ENCODE results near the gene RNF125. TPM values are rescaled to one million over a fixed set of nuclear protein-coding genes. Genes with fewer than 3 reads are reported as not detected.

Gene RNF125
- total and polyA plus RNA-seq, 9 of the 15 experiments (the other 6 are each of a cell fraction or from before 2014, with no cell fraction given), result 0.01 to 0.29 (median 0.07) TPM; not detected in 1

GRCh38 chr18:32091724-32092421 lies 73.2 kb downstream of the RNF125 start, which contains the start of gene RNF138 (continued):
- TF ChIP-seq SREBF1 (IDR thresholded peaks at IDR 0.05; ENCODE audit: borderline replicate concordance, low read depth, low read length) (no peak), ATF7 (IDR thresholded peaks at IDR 0.05) (peak; percentile 80; the same call in 1 of the 2 replicates), KLF1 (tag; IDR thresholded peaks at IDR 0.05) (peak; percentile 86), TEAD4 (IDR thresholded peaks at IDR 0.05; ENCODE audit: low read length) (no peak; the same call in 1 of the 2 replicates), TEAD4 (CRISPR knock-in tag; IDR thresholded peaks at IDR 0.05; ENCODE audit: borderline replicate concordance) (0 out of 2 replicates have a peak, but pooled peaks have one; percentile 38), HDAC1 (IDR thresholded peaks at IDR 0.05) (peak in 1 of 2 experiments; percentile 60; a peak in 1 of 4 replicates), MAFF (IDR thresholded peaks at IDR 0.05; ENCODE audit: low read length) (no peak), ZNF175 (CRISPR knock-in tag; IDR thresholded peaks at IDR 0.05; ENCODE audit: low read depth) (peak; percentile 83), MEF2D (tag; conservative IDR thresholded peaks at IDR 0.05; ENCODE audit: low read depth) (no peak), MEIS2 (IDR thresholded peaks at IDR 0.05; ENCODE audit: partially characterized antibody) (no peak), ZNF740 (CRISPR knock-in tag; IDR thresholded peaks at IDR 0.05) (0 out of 2 replicates have a peak, but pooled peaks have one; percentile 46), ZNF740 (tag; IDR thresholded peaks at IDR 0.05) (no peak), GABPB1 (CRISPR knock-in tag; IDR thresholded peaks at IDR 0.05) (peak; percentile 62; the same call in 1 of the 2 replicates), ILK (tag; IDR thresholded peaks at IDR 0.05; ENCODE audit: borderline replicate concordance, low read depth) (no peak), POLR2H (tag; IDR thresholded peaks at IDR 0.05; ENCODE audit: low read depth) (peak; percentile 82), FOXJ3 (CRISPR knock-in tag; IDR thresholded peaks at IDR 0.05) (no peak), THAP12 (CRISPR knock-in tag; IDR thresholded peaks at IDR 0.05) (peak; percentile 92), CREBBP (IDR thresholded peaks at IDR 0.05; ENCODE audit: low read depth, low read length) (no peak), THAP7 (CRISPR knock-in tag; IDR thresholded peaks at IDR 0.05) (no peak), ZBTB49 (CRISPR knock-in tag; IDR thresholded peaks at IDR 0.05; ENCODE audit: borderline replicate concordance) (no peak)
